ENCODE data around the gene CDC42EP1.

The CDC42EP1 gene

GRCh38 chr22:37564111-37564711 is 3.9 kb downstream of the CDC42EP1 start:
- Histone ChIP-seq H3K4me1 (ENCODE audit: insufficient read depth, low read length) (peaks cover 51% of the 10 kb centered on the region), H3K27me3 (ENCODE audit: control insufficient read depth in 1 of 2, insufficient read depth in 2 of 2, low read length in 2 of 2) (peaks cover 0 to 3% of the 10 kb centered on the region in 2 donors), H3K36me3 (ENCODE audit: insufficient read depth, low read length) (peaks cover 11% of the 10 kb centered on the region), H3K27ac (ENCODE audit: low read depth, low read length) (peak overlapping the region; percentile 34), H3K4me3 (ENCODE audit: low read depth in 1 of 2, low read length in 2 of 2) (peak overlapping the region in 1 of 2 donors; percentile 13), H3K9ac (ENCODE audit: low read length) (no peak overlapping the region), H3K9me3 (ENCODE audit: low read length) (no peaks in the 10 kb centered on the region)

- no peaks in the 10 kb centered on the region for H3K9me3 ChIP-seq (ENCODE audit: low read length)
- H3K36me3 ChIP-seq (ENCODE audit: insufficient read depth, low read length), result peaks cover 11% of the 10 kb centered on the region
- no peak overlapping the region for H3K27ac ChIP-seq (ENCODE audit: low read depth, low read length)
- no peak overlapping the region for H3K4me3 ChIP-seq (ENCODE audit: low read depth in 1 of 2, low read length in 2 of 2)
- H3K9ac ChIP-seq (ENCODE audit: low read length), result no peak overlapping the region
- H3K4me1 ChIP-seq (ENCODE audit: insufficient read depth, low read length), result peaks cover 47% of the 10 kb centered on the region
- peaks cover 0 to under 1% of the 10 kb centered on the region in 2 donors for H3K27me3 ChIP-seq (ENCODE audit: control insufficient read depth in 1 of 2, insufficient read depth in 2 of 2, low read length in 2 of 2)
These were observed 5.5 kb downstream of the CDC42EP1 start for GRCh38 chr22:37565830-37566229.

GRCh38 chr22:37566329-37566837 is 6.1 kb downstream of the CDC42EP1 start:
- no peaks in the 10 kb centered on the region for H3K27me3 ChIP-seq (ENCODE audit: control insufficient read depth in 1 of 2, insufficient read depth in 2 of 2, low read length in 2 of 2)
- no peak overlapping the region for H3K4me3 ChIP-seq (ENCODE audit: low read depth in 1 of 2, low read length in 2 of 2)
- H3K4me1 ChIP-seq (ENCODE audit: insufficient read depth, low read length), result peaks cover 47% of the 10 kb centered on the region
- H3K9me3 ChIP-seq (ENCODE audit: low read length), result no peaks in the 10 kb centered on the region
- peaks cover 11% of the 10 kb centered on the region for H3K36me3 ChIP-seq (ENCODE audit: insufficient read depth, low read length)
- H3K27ac ChIP-seq (ENCODE audit: low read depth, low read length), result no peak overlapping the region
- H3K9ac ChIP-seq (ENCODE audit: low read length), result no peak overlapping the region

- no peak overlapping the region for H3K9ac ChIP-seq (ENCODE audit: low read length)
- peaks cover 42% of the 10 kb centered on the region for H3K4me1 ChIP-seq (ENCODE audit: insufficient read depth, low read length)
- H3K9me3 ChIP-seq (ENCODE audit: low read length), result no peaks in the 10 kb centered on the region
- H3K4me3 ChIP-seq (ENCODE audit: low read depth in 1 of 2, low read length in 2 of 2), result no peak overlapping the region
- no peaks in the 10 kb centered on the region for H3K27me3 ChIP-seq (ENCODE audit: control insufficient read depth in 1 of 2, insufficient read depth in 2 of 2, low read length in 2 of 2)
- peaks cover 11% of the 10 kb centered on the region for H3K36me3 ChIP-seq (ENCODE audit: insufficient read depth, low read length)
- H3K27ac ChIP-seq (ENCODE audit: low read depth, low read length), result no peak overlapping the region
These were observed 6.9 kb downstream of the CDC42EP1 start for GRCh38 chr22:37566903-37567798.

- Histone ChIP-seq H3K27ac (ENCODE audit: low read depth, low read length) (no peak overlapping the region), H3K4me1 (ENCODE audit: insufficient read depth, low read length) (peaks cover 34% of the 10 kb centered on the region), H3K9ac (ENCODE audit: low read length) (no peak overlapping the region), H3K9me3 (ENCODE audit: low read length) (no peaks in the 10 kb centered on the region), H3K4me3 (ENCODE audit: low read depth in 1 of 2, low read length in 2 of 2) (no peak overlapping the region), H3K36me3 (ENCODE audit: insufficient read depth, low read length) (peaks cover 11% of the 10 kb centered on the region), H3K27me3 (ENCODE audit: control insufficient read depth in 1 of 2, insufficient read depth in 2 of 2, low read length in 2 of 2) (no peaks in the 10 kb centered on the region)
These were observed 7.7 kb downstream of the CDC42EP1 start for GRCh38 chr22:37568012-37568411.

GRCh38 chr22:37568448-37569008 is 8.2 kb downstream of the CDC42EP1 start:
- H3K9ac ChIP-seq (ENCODE audit: low read length), result no peak overlapping the region
- H3K9me3 ChIP-seq (ENCODE audit: low read length), result no peaks in the 10 kb centered on the region
- H3K27me3 ChIP-seq (ENCODE audit: control insufficient read depth in 1 of 2, insufficient read depth in 2 of 2, low read length in 2 of 2), result no peaks in the 10 kb centered on the region
- no peak overlapping the region for H3K4me3 ChIP-seq (ENCODE audit: low read depth in 1 of 2, low read length in 2 of 2)
- H3K4me1 ChIP-seq (ENCODE audit: insufficient read depth, low read length), result peaks cover 29% of the 10 kb centered on the region
- peaks cover 11% of the 10 kb centered on the region for H3K36me3 ChIP-seq (ENCODE audit: insufficient read depth, low read length)
- H3K27ac ChIP-seq (ENCODE audit: low read depth, low read length), result no peak overlapping the region

GRCh38 chr22:37569009-37569920 is 9.0 kb downstream of the CDC42EP1 start:
- H3K9me3 ChIP-seq (ENCODE audit: low read length), result no peaks in the 10 kb centered on the region
- no peak overlapping the region for H3K9ac ChIP-seq (ENCODE audit: low read length)
- peaks cover 21% of the 10 kb centered on the region for H3K4me1 ChIP-seq (ENCODE audit: insufficient read depth, low read length)
- H3K36me3 ChIP-seq (ENCODE audit: insufficient read depth, low read length), result peaks cover 11% of the 10 kb centered on the region
- no peak overlapping the region for H3K27ac ChIP-seq (ENCODE audit: low read depth, low read length)
- H3K27me3 ChIP-seq (ENCODE audit: control insufficient read depth in 1 of 2, insufficient read depth in 2 of 2, low read length in 2 of 2), result no peaks in the 10 kb centered on the region
- H3K4me3 ChIP-seq (ENCODE audit: low read depth in 1 of 2, low read length in 2 of 2), result no peak overlapping the region

GRCh38 chr22:37569921-37570660 is 9.8 kb downstream of the CDC42EP1 start:
- Histone ChIP-seq H3K4me3 (ENCODE audit: low read depth in 1 of 2, low read length in 2 of 2) (no peak overlapping the region), H3K27me3 (ENCODE audit: control insufficient read depth in 1 of 2, insufficient read depth in 2 of 2, low read length in 2 of 2) (no peaks in the 10 kb centered on the region), H3K27ac (ENCODE audit: low read depth, low read length) (no peak overlapping the region), H3K9ac (ENCODE audit: low read length) (no peak overlapping the region), H3K9me3 (ENCODE audit: low read length) (no peaks in the 10 kb centered on the region), H3K4me1 (ENCODE audit: insufficient read depth, low read length) (peaks cover 20% of the 10 kb centered on the region), H3K36me3 (ENCODE audit: insufficient read depth, low read length) (peaks cover 11% of the 10 kb centered on the region)

GRCh38 chr22:37570661-37570976 is 10.3 kb downstream of the CDC42EP1 start:
- Histone ChIP-seq H3K9me3 (ENCODE audit: low read length) (no peaks in the 10 kb centered on the region), H3K9ac (ENCODE audit: low read length) (no peak overlapping the region), H3K4me1 (ENCODE audit: insufficient read depth, low read length) (peaks cover 20% of the 10 kb centered on the region), H3K27ac (ENCODE audit: low read depth, low read length) (no peak overlapping the region), H3K4me3 (ENCODE audit: low read depth in 1 of 2, low read length in 2 of 2) (no peak overlapping the region), H3K27me3 (ENCODE audit: control insufficient read depth in 1 of 2, insufficient read depth in 2 of 2, low read length in 2 of 2) (no peaks in the 10 kb centered on the region), H3K36me3 (ENCODE audit: insufficient read depth, low read length) (peaks cover 11% of the 10 kb centered on the region)

- Histone ChIP-seq H3K27me3 (ENCODE audit: control insufficient read depth in 1 of 2, insufficient read depth in 2 of 2, low read length in 2 of 2) (no peaks in the 10 kb centered on the region), H3K4me3 (ENCODE audit: low read depth in 1 of 2, low read length in 2 of 2) (no peak overlapping the region), H3K9ac (ENCODE audit: low read length) (no peak overlapping the region), H3K4me1 (ENCODE audit: insufficient read depth, low read length) (peaks cover 14% of the 10 kb centered on the region), H3K9me3 (ENCODE audit: low read length) (no peaks in the 10 kb centered on the region), H3K36me3 (ENCODE audit: insufficient read depth, low read length) (peaks cover 11% of the 10 kb centered on the region), H3K27ac (ENCODE audit: low read depth, low read length) (no peak overlapping the region)
These were observed 11.1 kb downstream of the CDC42EP1 start for GRCh38 chr22:37571258-37571991.
